Limb (tissue), 2 donors: ENCODE measurements around the gene EXOC4.

Experiments
- DNase-seq, 2 donors: peaks; one replicate each; pipeline ENCODE4 v3.0.0-alpha.2; 2016; ENCODE audit errors: extremely low spot score in 2 of 2

The EXOC4 gene

DNA sequence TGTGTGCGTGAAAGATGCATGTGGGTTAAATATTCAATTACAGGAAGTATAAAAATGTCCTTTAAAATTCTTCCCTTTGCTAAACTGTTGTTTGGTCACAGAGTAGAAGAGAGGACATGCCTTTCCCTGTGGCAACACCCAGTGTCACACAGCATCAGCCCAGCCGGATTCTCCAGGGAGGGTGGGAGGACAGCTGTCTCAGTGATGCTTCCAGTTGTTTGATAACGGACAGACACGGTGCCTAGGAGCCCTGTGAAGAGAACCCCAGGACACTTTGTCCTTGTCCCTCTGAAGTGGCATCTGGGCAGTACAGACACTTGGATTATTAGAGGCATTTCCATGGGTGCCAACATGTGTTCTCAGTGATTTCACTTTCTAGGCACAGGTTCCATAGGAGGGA is 567.7 kb downstream of the EXOC4 start:
- no peak for DNase-seq

DNA sequence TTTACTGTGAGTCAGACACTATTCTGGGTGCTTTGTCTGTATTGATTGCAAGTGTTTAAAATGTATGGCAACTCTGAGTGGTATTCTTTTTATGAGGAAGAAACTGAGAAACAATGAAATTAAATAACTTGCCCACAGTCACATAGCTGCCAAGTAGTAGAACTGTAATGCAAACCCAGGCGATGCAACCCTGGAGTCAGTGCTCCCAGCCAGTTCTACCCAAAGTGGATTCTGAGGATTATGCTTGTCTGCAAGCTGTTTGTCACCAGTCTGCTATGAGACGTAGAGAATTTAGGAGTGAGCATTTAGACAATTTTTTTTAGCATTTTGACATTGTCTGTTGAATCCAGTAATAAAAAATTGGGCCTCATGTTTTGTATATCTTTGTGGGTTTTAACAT is 568.3 kb downstream of the EXOC4 start:
- no peak for DNase-seq

DNA sequence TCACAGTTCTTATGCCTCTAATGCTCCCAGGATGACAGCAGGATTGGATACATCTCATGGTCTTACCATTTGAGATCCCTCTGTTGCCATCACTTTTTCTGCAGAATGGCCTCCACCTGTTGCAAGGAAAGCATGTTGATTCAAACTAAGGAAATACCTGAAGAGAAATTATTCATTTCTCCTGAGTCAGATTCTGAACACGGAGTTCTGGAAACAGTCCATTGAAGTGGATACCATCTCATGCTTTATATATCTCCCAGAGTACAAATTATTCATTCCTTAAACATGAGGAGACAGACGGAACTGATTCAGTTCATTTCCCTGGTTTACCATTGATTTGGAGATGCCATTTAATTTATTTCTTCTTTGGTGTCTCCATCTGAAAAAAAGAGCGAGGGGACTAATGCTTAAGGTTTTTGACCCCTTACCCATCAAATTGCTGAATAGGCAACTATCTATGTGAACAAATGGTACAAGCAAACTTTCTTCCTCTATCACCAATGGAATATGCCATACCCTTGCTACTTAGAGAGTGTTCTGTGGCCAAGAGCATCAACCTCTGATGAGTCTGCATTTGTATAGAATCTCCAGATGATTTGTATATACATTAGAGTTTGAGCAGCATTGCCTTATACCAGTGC is 569.2 kb downstream of the EXOC4 start:
- no peak for DNase-seq

DNA sequence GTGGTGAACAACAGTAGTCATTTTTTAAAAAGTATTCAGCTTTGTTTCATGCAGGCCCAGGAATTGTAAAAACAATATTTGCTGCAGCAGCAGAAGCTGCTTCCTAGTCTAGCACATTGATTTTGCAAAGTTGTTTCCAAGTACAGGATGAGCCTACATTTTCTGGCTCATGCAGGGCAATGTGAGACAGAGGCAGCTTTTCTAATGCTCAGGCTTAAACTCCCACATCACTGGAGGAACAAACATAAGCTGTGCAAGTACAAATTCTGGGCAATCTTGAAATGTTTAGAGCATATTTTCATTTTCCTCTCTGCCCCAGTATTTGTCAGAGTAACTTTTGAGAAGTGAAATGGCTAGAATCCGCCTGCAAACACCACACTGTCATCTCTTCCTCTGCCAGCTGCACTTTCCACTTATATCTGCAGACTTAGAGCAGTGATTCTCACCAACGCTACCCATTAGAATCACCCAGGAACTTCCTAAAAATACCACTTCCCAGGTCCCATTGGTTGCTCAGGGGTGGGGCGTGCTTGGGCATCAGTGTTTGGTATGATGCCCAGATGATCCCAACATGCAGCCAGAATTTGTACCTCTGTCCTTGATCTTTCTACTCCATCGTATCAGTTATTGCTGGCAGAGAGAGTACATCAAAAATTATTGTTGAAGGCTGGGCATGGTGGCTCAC is 570.1 kb downstream of the EXOC4 start:
- DNase-seq = no peak

DNA sequence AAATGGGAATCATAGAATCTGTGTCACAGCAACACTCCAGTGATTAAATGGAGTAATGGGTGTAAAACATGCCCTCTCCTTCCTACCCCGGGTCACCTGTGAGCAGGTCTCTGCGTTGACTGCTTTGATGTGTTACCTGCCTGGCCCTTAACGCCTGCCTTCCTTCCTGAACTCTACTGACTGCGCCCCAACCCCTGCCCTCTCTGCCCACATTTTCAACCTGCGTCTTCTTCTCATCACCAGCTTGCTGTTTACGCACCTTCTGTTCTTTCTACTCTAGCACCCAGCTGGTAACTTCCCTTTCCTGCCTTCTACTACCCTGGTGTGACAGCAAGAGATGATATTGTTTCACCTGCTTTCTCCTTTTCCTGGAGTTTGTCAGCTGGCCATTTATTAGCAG is 571.3 kb downstream of the EXOC4 start:
- DNase-seq = no peak

DNA sequence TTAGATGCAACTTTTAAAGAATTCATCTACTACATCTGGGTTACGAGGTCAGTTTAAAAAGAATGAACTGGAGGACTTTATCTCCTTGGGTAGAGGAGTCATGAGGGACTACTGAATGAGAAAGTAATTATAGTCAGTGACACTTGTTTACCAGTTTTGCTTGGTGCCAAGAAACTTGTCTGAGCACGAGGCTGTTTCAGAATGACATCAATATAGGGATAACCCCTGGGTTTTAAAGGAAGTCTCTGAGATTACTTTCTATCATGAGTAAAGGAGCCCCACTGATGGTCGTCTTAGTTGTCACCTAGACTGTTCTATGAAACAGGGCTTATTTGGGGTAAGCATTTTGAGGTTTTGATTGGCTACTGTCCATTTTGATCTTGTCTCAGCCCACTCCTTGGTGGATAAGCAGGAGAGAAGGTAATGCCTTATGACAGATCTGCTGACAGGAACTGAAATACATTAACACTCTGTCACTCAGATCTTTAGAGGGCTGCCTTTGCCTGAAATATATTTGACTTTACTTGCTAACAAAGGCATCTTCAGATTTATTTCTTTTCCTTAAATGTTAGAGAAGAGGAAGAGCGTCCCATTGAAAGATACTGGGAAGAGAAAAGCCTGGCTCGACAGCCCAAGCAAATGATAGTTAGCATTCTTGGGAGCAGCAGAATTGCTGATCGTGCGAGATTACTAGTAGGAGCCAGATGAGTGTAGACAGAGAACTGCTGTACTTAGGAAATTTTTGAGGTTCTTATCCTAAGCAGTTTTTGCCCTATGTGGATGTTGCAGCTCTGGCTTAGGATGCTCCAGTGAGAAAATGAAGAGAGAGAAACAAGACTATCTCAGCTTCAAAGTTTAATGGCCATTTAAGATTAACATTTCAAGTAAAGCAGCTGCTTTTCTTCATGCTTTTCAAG is 575.1 kb downstream of the EXOC4 start:
- DNase-seq = no peak

DNA sequence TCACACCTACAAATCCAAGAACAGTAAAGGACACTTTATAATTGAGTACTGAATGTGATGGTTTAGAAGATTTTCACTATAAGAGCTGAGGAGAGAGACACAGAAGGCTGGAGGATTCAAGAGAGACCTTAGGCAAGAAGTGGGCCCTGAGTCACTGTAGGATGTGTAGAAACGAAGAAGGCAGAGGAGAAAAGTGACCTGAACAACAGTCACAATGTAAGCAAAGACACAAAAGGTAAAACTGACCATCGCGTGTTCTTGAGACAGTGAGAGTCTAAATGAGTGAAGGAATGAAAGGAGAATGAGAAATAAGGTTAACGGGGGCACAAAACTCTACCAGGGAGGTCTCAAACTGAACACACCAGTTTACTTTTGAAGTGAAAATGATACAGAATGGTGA is 576.0 kb downstream of the EXOC4 start:
- DNase-seq = no peak

DNA sequence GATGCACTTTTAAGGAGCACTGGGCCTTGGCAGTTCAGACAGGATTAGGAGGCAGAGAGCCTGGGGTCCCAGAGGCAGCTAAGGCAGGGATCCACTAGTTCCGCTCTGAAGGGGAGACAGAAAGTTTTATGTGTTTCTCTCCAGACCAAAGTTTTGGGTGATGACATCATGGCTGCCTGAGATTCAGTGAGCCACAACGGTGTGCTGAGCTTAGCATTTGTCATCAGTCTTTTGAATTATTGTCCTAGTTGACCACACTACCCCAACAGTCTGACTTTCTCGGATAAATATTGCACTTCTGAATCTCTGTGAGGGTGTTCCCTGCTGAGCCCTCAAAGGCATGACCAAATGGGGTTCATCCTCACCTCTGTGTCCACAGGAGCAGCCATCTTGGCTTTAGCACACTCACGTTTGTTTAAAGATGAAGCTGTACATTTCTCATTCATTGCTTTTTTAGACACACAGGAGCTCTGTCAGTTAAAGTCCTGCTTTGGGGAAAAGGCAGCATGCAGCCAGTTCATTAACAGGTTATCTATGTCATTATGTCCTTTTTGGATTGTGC is 576.5 kb downstream of the EXOC4 start:
- no peak for DNase-seq

DNA sequence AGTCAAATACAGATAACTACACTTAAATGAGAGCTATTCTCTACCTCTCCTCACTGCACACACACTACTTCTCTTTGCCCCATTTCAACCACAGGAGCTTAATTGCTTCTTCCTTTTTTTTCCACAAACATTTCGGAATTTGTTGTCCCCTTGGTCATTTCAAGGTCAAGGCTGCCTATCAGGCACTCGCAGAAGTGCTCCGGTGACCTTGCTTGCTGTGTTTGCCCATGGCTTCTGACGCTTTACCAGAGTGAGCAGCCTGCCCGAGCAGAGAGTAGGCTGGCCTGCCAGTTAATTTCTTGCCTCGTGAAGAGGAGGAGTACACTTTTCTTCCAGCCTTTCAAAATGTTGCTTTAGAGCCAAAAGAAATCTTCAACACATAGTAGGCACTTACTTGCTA is 577.2 kb downstream of the EXOC4 start:
- no peak for DNase-seq

DNA sequence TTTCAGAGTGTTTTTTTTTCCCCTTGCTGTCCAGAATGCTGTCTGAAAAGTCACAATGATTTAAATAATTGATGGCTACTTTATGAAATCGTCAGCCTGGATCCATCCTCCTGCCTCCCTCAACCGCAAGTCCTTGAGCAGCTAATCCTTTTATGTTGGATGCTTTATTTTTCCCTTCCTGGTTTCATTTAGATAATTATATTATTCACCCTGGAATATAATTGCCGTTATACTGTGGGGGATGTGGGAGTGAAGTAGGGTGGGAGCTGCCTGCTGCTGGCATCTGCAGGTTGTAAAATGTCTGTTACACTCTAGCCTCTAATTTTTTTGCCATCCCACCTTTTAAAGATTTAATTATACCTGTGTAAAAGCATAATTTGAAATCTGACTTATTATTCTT is 583.8 kb downstream of the EXOC4 start:
- no peak for DNase-seq

DNA sequence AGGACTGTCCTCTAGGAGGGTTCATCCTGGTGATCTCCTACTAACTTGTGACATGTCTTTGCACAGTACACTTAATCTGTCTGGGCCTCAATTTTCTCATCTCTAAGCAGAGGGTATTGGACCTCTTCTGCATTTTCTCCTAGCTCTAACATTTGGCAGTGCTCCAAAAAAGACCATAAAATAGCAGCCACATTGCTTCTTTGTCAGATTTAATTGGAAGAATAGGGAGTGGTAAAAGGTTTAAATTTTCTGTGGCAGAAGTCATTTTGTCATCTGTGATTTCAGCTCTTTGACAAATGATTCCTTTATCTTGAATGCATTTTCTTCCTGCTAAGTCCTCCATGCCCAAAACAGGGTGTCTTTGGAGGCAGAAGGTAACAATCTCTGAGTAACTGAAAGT is 584.3 kb downstream of the EXOC4 start:
- no peak for DNase-seq

DNA sequence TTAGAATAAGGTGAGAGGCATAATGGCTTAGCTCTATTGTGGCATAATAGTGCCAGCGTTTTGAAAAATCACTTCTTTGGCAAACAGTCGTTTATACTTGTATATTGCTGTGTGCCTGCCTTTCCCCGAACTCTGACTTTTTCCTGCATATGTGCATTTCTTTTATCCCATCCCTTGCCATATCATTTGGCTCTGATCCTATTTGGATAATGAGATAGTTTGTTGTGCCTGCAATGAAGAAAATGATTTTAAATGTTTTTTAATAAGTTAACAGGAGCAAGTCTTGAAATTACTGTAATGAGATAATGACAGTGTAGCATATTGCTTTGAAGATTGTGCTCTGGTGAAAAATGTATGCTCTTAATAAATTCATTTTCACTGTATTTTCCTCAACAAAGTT is 586.2 kb downstream of the EXOC4 start:
- DNase-seq = no peak

DNA sequence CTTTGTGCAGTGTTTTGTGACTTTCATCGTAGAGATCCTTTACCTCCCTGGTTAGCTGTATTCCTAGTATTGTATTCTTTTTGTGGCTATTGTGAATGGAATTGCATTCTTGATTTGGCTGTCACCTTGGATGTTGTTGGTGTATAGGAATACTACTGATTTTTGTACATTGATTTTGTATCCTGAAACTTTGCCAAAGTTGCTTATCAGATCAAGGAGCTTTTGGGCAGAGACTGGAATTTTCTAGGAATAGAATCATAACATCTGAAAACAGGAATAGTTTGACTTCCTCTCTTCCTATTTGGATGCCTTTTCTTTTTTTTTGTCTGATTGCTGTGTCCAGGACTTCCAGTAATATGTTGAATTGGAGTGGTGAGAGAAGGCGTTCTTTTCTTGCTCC is 590.5 kb downstream of the EXOC4 start:
- DNase-seq = no peak

DNA sequence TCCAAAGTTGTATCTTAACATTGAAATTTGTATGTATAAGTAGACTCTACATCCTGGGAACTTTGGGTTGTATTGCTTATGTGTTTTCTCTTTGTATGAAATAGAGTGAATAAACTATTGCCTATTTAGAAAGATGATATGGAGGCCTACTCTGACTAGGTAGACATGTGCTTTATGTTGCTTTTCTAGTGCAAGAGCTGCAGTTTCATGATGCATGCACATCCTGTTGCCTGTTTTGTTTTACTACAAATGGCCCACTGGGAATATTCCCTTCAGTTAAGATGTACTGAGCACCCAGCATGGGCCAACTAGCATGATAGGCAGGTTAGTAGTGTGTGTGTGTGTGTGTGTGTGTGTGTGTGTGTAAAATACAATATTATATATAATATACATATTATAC is 592.1 kb downstream of the EXOC4 start:
- no peak for DNase-seq

DNA sequence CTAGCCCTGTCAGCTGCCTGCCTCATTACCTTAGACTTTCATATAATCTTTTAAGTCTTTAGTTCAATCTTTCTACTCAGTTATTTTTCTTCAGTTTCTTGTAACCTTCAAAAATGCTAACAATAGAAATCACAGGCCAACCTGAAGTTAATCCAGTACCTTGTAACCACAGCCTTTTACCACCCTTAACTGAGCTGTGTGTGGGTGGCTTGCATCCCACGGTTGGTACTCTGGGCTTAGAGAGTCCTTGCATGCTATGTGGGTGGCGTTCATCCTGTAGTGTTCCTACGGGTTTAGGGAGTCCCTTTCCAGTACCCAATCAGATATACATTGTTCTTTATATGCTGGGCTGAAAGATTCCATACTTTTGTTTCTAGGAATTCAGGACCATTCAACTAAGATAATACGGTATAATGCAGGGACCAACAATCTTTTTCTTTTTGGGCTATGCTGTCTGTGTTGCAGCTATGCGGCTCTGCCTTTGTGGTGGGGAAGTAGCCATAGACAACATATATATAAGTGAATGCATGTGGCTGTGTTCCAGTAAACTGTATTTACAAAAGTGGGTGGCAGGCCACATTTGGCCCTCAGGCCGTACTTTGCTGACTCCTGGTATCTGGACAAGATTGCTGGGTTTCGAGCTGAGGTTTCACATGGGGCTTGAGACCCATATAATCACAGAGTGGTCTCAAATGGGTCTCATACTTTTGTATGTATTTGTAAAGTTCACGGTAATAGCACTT is 593.5 kb downstream of the EXOC4 start:
- no peak for DNase-seq

DNA sequence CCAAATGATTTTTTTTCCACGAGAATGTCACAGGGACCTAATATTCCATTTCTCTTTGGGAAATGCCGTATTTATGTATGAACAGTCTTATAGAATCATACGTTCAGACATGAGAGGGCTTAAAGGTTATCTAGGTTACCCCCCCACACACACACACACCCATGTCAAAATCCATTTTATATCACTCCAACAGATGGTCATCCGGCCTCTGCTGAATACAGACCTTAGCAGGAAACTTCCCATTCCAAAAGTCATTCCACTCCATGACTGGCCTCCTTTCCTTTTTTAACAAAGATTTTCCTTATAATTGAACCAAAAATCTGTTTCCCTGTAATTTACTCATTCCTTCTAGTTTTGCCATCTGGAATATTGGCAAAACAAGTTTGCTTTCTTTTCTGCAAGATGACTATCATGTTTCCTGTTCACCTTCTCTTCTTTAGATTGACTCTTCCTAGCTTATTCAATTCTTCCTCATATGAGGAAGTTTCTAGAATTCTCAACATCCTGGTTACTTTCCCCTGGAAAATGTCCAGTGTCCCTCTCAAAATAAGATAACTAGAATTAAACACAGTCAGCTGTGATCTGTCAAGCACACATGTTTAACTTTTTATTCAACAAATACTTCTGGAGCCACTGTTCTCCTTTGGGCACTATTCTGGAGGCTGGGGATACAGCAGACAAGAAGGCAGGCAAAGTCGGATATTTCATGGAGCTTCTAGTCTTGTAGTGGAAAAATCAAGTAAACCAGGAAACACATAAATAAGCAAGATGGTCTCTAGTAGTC is 597.8 kb downstream of the EXOC4 start:
- no peak for DNase-seq

DNA sequence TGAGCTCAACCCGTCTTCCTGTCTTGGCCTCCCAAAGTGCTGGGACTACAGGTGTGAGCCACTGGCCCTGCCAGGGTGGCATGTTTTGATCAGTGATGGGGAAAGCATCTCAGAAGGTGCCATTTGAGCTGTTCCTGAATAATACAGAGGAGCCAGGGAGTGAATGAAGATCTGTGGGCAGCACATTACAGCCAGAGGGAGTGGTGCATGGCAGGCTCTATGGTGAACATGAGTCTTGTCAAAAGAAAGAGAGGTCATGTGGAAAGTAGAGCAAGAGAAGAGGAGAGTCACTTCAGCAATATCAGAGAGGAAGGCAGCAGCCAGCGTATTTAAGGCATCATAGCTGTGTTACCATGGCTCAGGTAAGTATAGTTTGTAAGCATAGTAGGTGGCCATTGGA is 598.5 kb downstream of the EXOC4 start:
- DNase-seq = no peak

DNA sequence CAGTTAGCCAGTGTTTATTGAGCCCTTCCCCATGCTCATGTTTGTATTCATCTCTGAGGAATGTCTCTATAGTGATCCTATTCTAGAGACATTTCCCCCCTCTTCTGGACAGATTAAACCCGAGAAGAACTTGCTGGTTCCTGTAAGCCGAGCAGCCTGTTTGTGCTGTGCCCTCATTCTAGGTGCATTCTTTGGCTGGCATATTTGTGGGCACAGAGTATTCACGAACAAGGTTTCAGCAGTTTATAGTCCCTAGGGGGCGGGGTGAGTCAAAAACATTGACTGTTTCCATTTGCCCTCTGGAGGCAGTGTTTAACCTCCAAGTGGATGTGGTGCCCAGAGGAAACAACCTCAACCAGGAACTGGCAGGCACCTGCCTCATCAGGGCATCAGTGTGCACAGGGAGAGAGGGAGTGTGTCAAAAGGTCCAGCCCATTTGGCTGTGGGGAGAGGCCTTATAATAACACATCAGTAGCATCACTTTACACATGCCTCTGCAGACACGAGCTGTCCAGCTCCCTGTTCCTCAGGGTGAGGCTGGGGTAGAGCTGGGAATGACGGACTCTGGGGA is 600.9 kb downstream of the EXOC4 start:
- peak in 1 of 2 donors; percentile 30 for DNase-seq

DNA sequence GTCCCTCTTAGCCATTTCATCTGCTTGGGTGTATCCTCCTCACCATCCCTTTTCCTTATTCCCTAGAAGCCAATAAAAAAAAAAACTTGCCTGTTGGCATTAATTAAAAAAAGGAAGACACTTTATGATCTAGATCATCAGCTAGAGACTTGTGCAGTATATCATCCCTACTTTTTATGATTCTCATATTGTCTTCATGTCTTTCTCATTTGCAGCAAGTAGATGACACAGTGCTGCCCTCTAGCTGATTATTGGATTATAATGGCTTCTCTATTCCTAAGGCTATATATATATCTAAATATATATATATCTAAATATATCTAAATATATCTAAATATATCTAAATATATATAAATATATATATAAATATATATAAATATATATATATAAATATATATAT is 601.9 kb downstream of the EXOC4 start:
- peak in 1 of 2 donors; percentile 68 for DNase-seq

DNA sequence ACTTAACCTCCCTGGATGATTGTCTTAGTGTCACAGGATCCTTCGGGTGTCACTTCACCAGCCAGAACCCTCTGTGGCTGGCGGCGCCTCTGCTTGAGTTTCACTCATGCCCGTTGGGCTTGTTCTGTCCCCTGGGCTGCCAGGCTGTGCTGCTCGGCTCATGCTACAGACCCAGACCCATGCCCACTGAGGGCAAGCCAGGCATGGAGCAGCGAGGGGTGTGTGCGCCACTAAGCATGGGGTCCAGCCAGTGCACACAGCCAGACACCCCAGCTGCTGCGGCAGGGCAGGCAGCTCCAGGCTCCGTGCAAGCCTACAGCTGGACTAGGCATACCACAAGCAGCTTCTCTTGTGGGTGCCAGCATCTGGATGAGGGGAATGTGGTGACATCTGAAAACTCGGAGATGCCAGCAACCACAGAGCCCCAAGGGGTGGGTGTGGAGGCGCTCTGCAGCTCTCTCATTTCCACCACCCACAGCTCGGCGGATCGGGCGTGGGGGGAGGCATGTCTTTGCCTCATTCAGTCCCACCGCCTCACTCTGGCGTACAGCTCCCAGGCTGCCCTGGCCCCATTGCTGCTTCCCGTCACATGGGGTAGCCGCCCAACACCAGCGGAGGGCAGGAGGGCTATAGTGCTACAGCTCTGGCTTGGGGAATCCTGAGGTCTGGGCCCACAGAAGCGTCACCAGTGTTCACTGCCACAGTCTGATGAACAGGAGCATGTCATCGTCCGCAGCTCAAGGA is 604.7 kb downstream of the EXOC4 start:
- no peak for DNase-seq
